H9 (cell line): Measurements from ENCODE around the gene FOXJ3. TPM values are rescaled to one million over a fixed set of nuclear protein-coding genes. Genes with fewer than 3 reads are reported as not detected.

ENCODE experiments used
- DNase-seq: peaks from one replicate; pipeline ENCODE4 v3.0.0-alpha.2; 2017
- H2AFZ ChIP-seq: one replicate; pipeline ENCODE4 v1.6.1; 2013; ENCODE audit warnings: mild to moderate bottlenecking, low read length, control low read depth, moderate library complexity
- H2AK5ac ChIP-seq: 2 replicates; pipeline ENCODE4 v1.6.1; 2013; ENCODE audit warnings: low read length, control low read depth, mixed read lengths; ENCODE audit not compliant: insufficient read length
- H2BK120ac ChIP-seq: one replicate; pipeline ENCODE4 v1.6.1; 2013; ENCODE audit warnings: low read depth, mild to moderate bottlenecking, low read length, control low read depth, inconsistent platforms; ENCODE audit not compliant: poor library complexity, severe bottlenecking
- H2BK12ac ChIP-seq: 2 replicates; pipeline ENCODE4 v1.6.1; 2013; ENCODE audit warnings: low read length, control low read depth, mixed read lengths, low read depth; ENCODE audit not compliant: insufficient read length
- H2BK15ac ChIP-seq: 2 replicates; pipeline ENCODE4 v1.6.1; 2013; ENCODE audit warnings: low read depth, low read length, control low read depth
- H2BK20ac ChIP-seq: one replicate; pipeline ENCODE4 v1.6.1; 2013; ENCODE audit warnings: low read depth, mild to moderate bottlenecking, low read length, control low read depth, inconsistent platforms; ENCODE audit not compliant: poor library complexity, severe bottlenecking
- H2BK5ac ChIP-seq: 2 replicates; pipeline ENCODE4 v1.6.1; 2013; ENCODE audit warnings: low read length, control low read depth, mixed read lengths; ENCODE audit not compliant: insufficient read length
- H3K14ac ChIP-seq: 2 replicates; pipeline ENCODE4 v1.6.1; 2013; ENCODE audit warnings: low read length, control low read depth; ENCODE audit not compliant: insufficient read depth
- H3K18ac ChIP-seq: 2 replicates; pipeline ENCODE4 v1.6.1; 2013; ENCODE audit warnings: low read depth, mild to moderate bottlenecking, mixed read lengths, low read length, control low read depth; ENCODE audit not compliant: insufficient read length
- H3K23ac ChIP-seq: 2 replicates; pipeline ENCODE4 v1.6.1; 2013; ENCODE audit warnings: low read length, control low read depth, mixed read lengths, low read depth; ENCODE audit not compliant: insufficient read length
- H3K23me2 ChIP-seq: 2 replicates; pipeline ENCODE4 v1.6.1; 2013; ENCODE audit warnings: low read depth, mild to moderate bottlenecking, mixed read lengths, low read length, control low read depth; ENCODE audit not compliant: insufficient read length, poor library complexity, severe bottlenecking
- H3K27ac ChIP-seq: 2 replicates; pipeline ENCODE4 v1.5.1; 2013; ENCODE audit warnings: low read length, control low read depth, mixed read lengths, low read depth; ENCODE audit not compliant: insufficient read length
- H3K27me3 ChIP-seq: 2 replicates; pipeline ENCODE4 v1.6.1; 2013; ENCODE audit warnings: low read length, control low read depth, inconsistent platforms; ENCODE audit not compliant: insufficient read depth
- H3K4ac ChIP-seq: 2 replicates; pipeline ENCODE4 v1.6.1; 2013; ENCODE audit warnings: low read depth, mild to moderate bottlenecking, control low read depth, inconsistent platforms, low read length, moderate library complexity
- H3K4me1 ChIP-seq: 2 replicates; pipeline ENCODE4 v1.6.1; 2013; ENCODE audit warnings: low read length, control low read depth, inconsistent platforms; ENCODE audit not compliant: insufficient read depth
- H3K4me2 ChIP-seq: 2 replicates; pipeline ENCODE4 v1.6.1; 2013; ENCODE audit warnings: low read length, control low read depth, mixed read lengths; ENCODE audit not compliant: insufficient read length, insufficient read depth
- H3K56ac ChIP-seq: 2 replicates; pipeline ENCODE4 v1.6.1; 2013; ENCODE audit warnings: low read depth, mild to moderate bottlenecking, mixed read lengths, low read length, control low read depth; ENCODE audit not compliant: insufficient read length
- H3K79me1 ChIP-seq: 2 replicates; pipeline ENCODE4 v1.6.1; 2013; ENCODE audit warnings: low read depth, mild to moderate bottlenecking, moderate library complexity, low read length, control low read depth, inconsistent platforms; ENCODE audit not compliant: insufficient read depth, poor library complexity, severe bottlenecking
- H3K79me2 ChIP-seq: 2 replicates; pipeline ENCODE4 v1.6.1; 2013; ENCODE audit warnings: low read length, control low read depth, inconsistent platforms; ENCODE audit not compliant: insufficient read depth
- H3K9ac ChIP-seq: 2 replicates; pipeline ENCODE4 v1.6.1; 2013; ENCODE audit warnings: low read length, control low read depth, mixed read lengths; ENCODE audit not compliant: insufficient read length; ENCODE audit errors: extremely low read depth
- H3K9me3 ChIP-seq: one replicate; pipeline ENCODE4 v1.6.1; 2013; ENCODE audit warnings: low read depth, low read length, inconsistent platforms; ENCODE audit not compliant: control insufficient read depth
- H3T11ph ChIP-seq: one replicate; pipeline ENCODE4 v1.6.1; 2013; ENCODE audit warnings: mild to moderate bottlenecking, low read length, control low read depth, inconsistent platforms
- H4K20me1 ChIP-seq: one replicate; pipeline ENCODE4 v1.6.1; 2013; ENCODE audit not compliant: control insufficient read depth, insufficient read length, insufficient read depth
- H4K5ac ChIP-seq: 2 replicates; pipeline ENCODE4 v1.6.1; 2013; ENCODE audit warnings: low read depth, mild to moderate bottlenecking, mixed read lengths, low read length, control low read depth; ENCODE audit not compliant: insufficient read length
- H4K8ac ChIP-seq: replicated peaks from 2 replicates; pipeline ENCODE4 v1.6.1; 2013; ENCODE audit warnings: low read length, control low read depth, mixed read lengths, low read depth; ENCODE audit not compliant: insufficient read length
- H4K91ac ChIP-seq: 2 replicates; pipeline ENCODE4 v1.6.1; 2013; ENCODE audit warnings: low read depth, mild to moderate bottlenecking, moderate library complexity, mixed read lengths, low read length, control low read depth; ENCODE audit not compliant: insufficient read length
- H3K27ac Mint-ChIP-seq, 3 experiments: 2 replicates in 2 of 3; 3 replicates in 1 of 3; pipeline ENCODE4 v1.8.0; 2020 to 2021; ENCODE audit warnings: mixed read lengths in 3 of 3, mild to moderate bottlenecking in 1 of 3, moderate library complexity in 1 of 3
- H3K27me3 Mint-ChIP-seq: 2 replicates; pipeline ENCODE4 v1.8.0; 2021; ENCODE audit warnings: low read depth, mild to moderate bottlenecking, moderate library complexity, mixed read lengths
- H3K36me3 Mint-ChIP-seq, 3 experiments: 2 replicates in 2 of 3; 3 replicates in 1 of 3; pipeline ENCODE4 v1.8.0; 2020 to 2021; ENCODE audit warnings: low read depth in 3 of 3, mixed read lengths in 3 of 3; ENCODE audit not compliant: insufficient read depth in 1 of 3
- H3K4me1 Mint-ChIP-seq, 2 experiments: 2 replicates each; pipeline ENCODE4 v1.8.0; 2020; ENCODE audit warnings: mixed read lengths in 2 of 2
- H3K4me3 Mint-ChIP-seq, 2 experiments: 2 replicates in 1 of 2; 3 replicates in 1 of 2; pipeline ENCODE4 v1.8.0; 2020 to 2021; ENCODE audit warnings: mild to moderate bottlenecking in 2 of 2, mixed read lengths in 2 of 2, moderate library complexity in 1 of 2
- H3K9me3 Mint-ChIP-seq, 2 experiments: 2 replicates in 1 of 2; 3 replicates in 1 of 2; pipeline ENCODE4 v1.8.0; 2020; ENCODE audit warnings: mild to moderate bottlenecking in 2 of 2, mixed read lengths in 2 of 2, moderate library complexity in 1 of 2
- WGBS: extraction: QIAGEN DNeasy Blood & Tissue Kit; methylation state at CpG from one replicate; pipeline ENCODE4 v1.1.7; 2013; ENCODE audit warnings: missing lambda C conversion rate, low lambda C conversion rate, mixed read lengths; ENCODE audit not compliant: insufficient read length; ENCODE audit errors: extremely low coverage; 5-methylcytosine and 5-hydroxymethylcytosine counted together
- total RNA-seq: library from RNA; stranded (reverse); gene quantifications from 2 replicates; pipeline ENCODE4 v1.2.1, GENCODE V29; 2021
- TF ChIP-seq, protein P1 (sequence below): fragments of 200-600 bp; sonication (generic); conservative IDR thresholded peaks from 3 replicates; pipeline ENCODE4 v1.8.0; 2021; ENCODE audit warnings: antibody characterized with exemption, mild to moderate bottlenecking

Gene FOXJ3
- total RNA-seq, 1 experiment from 2014 or later = 49.9 TPM

DNA sequence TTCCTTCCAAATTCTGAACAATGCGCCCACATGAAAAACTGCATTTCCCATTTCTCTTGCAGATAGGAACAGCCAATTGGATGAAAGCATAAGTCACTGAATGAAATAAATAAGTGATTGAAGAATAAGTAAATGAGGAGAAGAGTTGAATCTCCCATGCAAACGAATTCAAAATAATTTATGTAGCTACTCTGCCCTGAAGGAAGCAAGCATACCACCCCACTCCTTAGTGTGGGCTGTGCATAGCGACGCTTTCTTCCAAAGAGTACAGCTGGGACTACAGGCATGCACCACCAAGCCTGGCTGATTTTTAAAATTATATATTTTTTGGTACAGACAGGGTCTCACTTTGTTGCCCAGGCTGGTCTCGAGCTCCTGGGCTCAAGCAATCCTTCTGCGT, 29.1 kb upstream of the FOXJ3 start:
- WGBS = no CpG with 5 or more reads among the region's 6 CpGs

More for the DNA sequence above, 29.1 kb upstream of the FOXJ3 start:
- no peak overlapping the region for H2BK120ac ChIP-seq
- no peaks in the 10 kb centered on the region for H3K79me2 ChIP-seq
- H3K79me1 ChIP-seq = no peaks in the 10 kb centered on the region
- no peak overlapping the region for H3K23ac ChIP-seq
- no peak overlapping the region for H4K5ac ChIP-seq
- no peak overlapping the region for H3T11ph ChIP-seq
- H3K27me3 ChIP-seq = no peaks in the 10 kb centered on the region
- no peaks in the 10 kb centered on the region for H4K20me1 ChIP-seq
- no peaks in the 10 kb centered on the region for H3K36me3 Mint-ChIP-seq
- H3K27me3 Mint-ChIP-seq = peaks cover 7% of the 10 kb centered on the region
- TF ChIP-seq, protein P1, sequence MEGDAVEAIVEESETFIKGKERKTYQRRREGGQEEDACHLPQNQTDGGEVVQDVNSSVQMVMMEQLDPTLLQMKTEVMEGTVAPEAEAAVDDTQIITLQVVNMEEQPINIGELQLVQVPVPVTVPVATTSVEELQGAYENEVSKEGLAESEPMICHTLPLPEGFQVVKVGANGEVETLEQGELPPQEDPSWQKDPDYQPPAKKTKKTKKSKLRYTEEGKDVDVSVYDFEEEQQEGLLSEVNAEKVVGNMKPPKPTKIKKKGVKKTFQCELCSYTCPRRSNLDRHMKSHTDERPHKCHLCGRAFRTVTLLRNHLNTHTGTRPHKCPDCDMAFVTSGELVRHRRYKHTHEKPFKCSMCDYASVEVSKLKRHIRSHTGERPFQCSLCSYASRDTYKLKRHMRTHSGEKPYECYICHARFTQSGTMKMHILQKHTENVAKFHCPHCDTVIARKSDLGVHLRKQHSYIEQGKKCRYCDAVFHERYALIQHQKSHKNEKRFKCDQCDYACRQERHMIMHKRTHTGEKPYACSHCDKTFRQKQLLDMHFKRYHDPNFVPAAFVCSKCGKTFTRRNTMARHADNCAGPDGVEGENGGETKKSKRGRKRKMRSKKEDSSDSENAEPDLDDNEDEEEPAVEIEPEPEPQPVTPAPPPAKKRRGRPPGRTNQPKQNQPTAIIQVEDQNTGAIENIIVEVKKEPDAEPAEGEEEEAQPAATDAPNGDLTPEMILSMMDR = no peak
- no peak overlapping the region for H2BK15ac ChIP-seq
- H3K27ac Mint-ChIP-seq = no peak overlapping the region
- H3K23me2 ChIP-seq = no peaks in the 10 kb centered on the region
- no peak overlapping the region for H4K8ac ChIP-seq
- no peak overlapping the region for H3K4ac ChIP-seq
- DNase-seq = no peak
- peaks cover 8% of the 10 kb centered on the region in 2 experiments; a peak in 1 of 4 replicates for H3K4me1 Mint-ChIP-seq
- no peaks in the 10 kb centered on the region for H3K4me1 ChIP-seq
- no peak overlapping the region for H2BK5ac ChIP-seq
- no peak overlapping the region for H3K4me2 ChIP-seq
- H3K27ac ChIP-seq = no peak overlapping the region
- H3K4me3 Mint-ChIP-seq = no peak overlapping the region
- H3K18ac ChIP-seq = no peak overlapping the region
- H2AK5ac ChIP-seq = no peak overlapping the region
- no peak overlapping the region for H4K91ac ChIP-seq
- H3K9me3 Mint-ChIP-seq = no peaks in the 10 kb centered on the region
- no peak overlapping the region for H2BK20ac ChIP-seq
- H3K56ac ChIP-seq = no peak overlapping the region
- no peaks in the 10 kb centered on the region for H3K9me3 ChIP-seq
- no peak overlapping the region for H2AFZ ChIP-seq
- no peak overlapping the region for H2BK12ac ChIP-seq
- H3K14ac ChIP-seq = no peak overlapping the region
- H3K9ac ChIP-seq = no peak overlapping the region
